ENCODE results near the gene MGST2.

The MGST2 gene

GRCh38 chr4:139658586-139659382 is 6.8 kb upstream of the MGST2 start:
- H3K4me1 ChIP-seq (ENCODE audit: insufficient read depth, low read length, poor library complexity, severe bottlenecking) = peaks cover 36% of the 10 kb centered on the region
- no peaks in the 10 kb centered on the region for H3K9me3 ChIP-seq (ENCODE audit: insufficient read depth, low read depth, low read length)
- no peak for TF ChIP-seq CTCF (conservative IDR thresholded peaks at IDR 0.05; ENCODE audit: low read length)
- TF ChIP-seq EZH2phosphoT487 (IDR thresholded peaks at IDR 0.05; ENCODE audit: borderline replicate concordance) = no peak
- peak overlapping the region; percentile 68 for H3K4me3 ChIP-seq (ENCODE audit: low read length, poor library complexity, severe bottlenecking)
- H3K9me2 ChIP-seq (replicated peaks; ENCODE audit: low read depth, low read length) = no peaks in the 10 kb centered on the region
- no peaks in the 10 kb centered on the region for H4K20me1 ChIP-seq (ENCODE audit: insufficient read depth, low read length, poor library complexity, severe bottlenecking)
- no peaks in the 10 kb centered on the region; the same call in 1 of the 2 replicates for H3K79me2 ChIP-seq (ENCODE audit: insufficient read depth, low read length)
- H3K9ac ChIP-seq (ENCODE audit: low read depth, low read length, poor library complexity, severe bottlenecking) = peak overlapping the region; percentile 63
- peak overlapping the region; percentile 89 for H3K4me2 ChIP-seq (ENCODE audit: low read depth, low read length, poor library complexity, severe bottlenecking)
- no peak overlapping the region for H2AFZ ChIP-seq (ENCODE audit: low read length)
- H3K36me3 ChIP-seq (ENCODE audit: insufficient read depth, low read length) = no peaks in the 10 kb centered on the region
- no peaks in the 10 kb centered on the region for H3K27me3 ChIP-seq (ENCODE audit: insufficient read depth, low read length, poor library complexity, severe bottlenecking)
- no peaks in the 10 kb centered on the region for H3F3A ChIP-seq (ENCODE audit: low read depth)

- no peak overlapping the region for H3K9ac ChIP-seq (ENCODE audit: low read depth, low read length, poor library complexity, severe bottlenecking)
- H3K36me3 ChIP-seq (ENCODE audit: insufficient read depth, low read length) = no peaks in the 10 kb centered on the region
- H3K4me2 ChIP-seq (ENCODE audit: low read depth, low read length, poor library complexity, severe bottlenecking) = no peak overlapping the region
- no peak overlapping the region for H3K4me3 ChIP-seq (ENCODE audit: low read length, poor library complexity, severe bottlenecking)
- peaks cover 1% of the 10 kb centered on the region; the same call in 1 of the 2 replicates for H3K79me2 ChIP-seq (ENCODE audit: insufficient read depth, low read length)
- H3K4me1 ChIP-seq (ENCODE audit: insufficient read depth, low read length, poor library complexity, severe bottlenecking) = peaks cover 42% of the 10 kb centered on the region
- TF ChIP-seq CTCF (conservative IDR thresholded peaks at IDR 0.05; ENCODE audit: low read length) (no peak), EZH2phosphoT487 (IDR thresholded peaks at IDR 0.05; ENCODE audit: borderline replicate concordance) (no peak)
- H3K27me3 ChIP-seq (ENCODE audit: insufficient read depth, low read length, poor library complexity, severe bottlenecking) = no peaks in the 10 kb centered on the region
- H3K9me3 ChIP-seq (ENCODE audit: insufficient read depth, low read depth, low read length) = no peaks in the 10 kb centered on the region
- H4K20me1 ChIP-seq (ENCODE audit: insufficient read depth, low read length, poor library complexity, severe bottlenecking) = no peaks in the 10 kb centered on the region
- no peak overlapping the region for H2AFZ ChIP-seq (ENCODE audit: low read length)
- H3K9me2 ChIP-seq (replicated peaks; ENCODE audit: low read depth, low read length) = no peaks in the 10 kb centered on the region
- H3F3A ChIP-seq (ENCODE audit: low read depth) = no peaks in the 10 kb centered on the region
Measured at GRCh38 chr4:139659735-139660424, 5.7 kb upstream of the MGST2 start.

- Histone ChIP-seq H3K79me2 (ENCODE audit: insufficient read depth, low read length) (peaks cover 7% of the 10 kb centered on the region; the same call in 1 of the 2 replicates), H3K4me3 (ENCODE audit: low read length, poor library complexity, severe bottlenecking) (peak overlapping the region; percentile 25), H3K36me3 (ENCODE audit: insufficient read depth, low read length) (no peaks in the 10 kb centered on the region), H4K20me1 (ENCODE audit: insufficient read depth, low read length, poor library complexity, severe bottlenecking) (no peaks in the 10 kb centered on the region), H3K9me3 (ENCODE audit: insufficient read depth, low read depth, low read length) (no peaks in the 10 kb centered on the region), H3K9me2 (replicated peaks; ENCODE audit: low read depth, low read length) (no peaks in the 10 kb centered on the region), H2AFZ (ENCODE audit: low read length) (peak overlapping the region; percentile 68), H3K4me2 (ENCODE audit: low read depth, low read length, poor library complexity, severe bottlenecking) (peak overlapping the region; percentile 34), H3K27me3 (ENCODE audit: insufficient read depth, low read length, poor library complexity, severe bottlenecking) (no peaks in the 10 kb centered on the region), H3F3A (ENCODE audit: low read depth) (no peaks in the 10 kb centered on the region), H3K4me1 (ENCODE audit: insufficient read depth, low read length, poor library complexity, severe bottlenecking) (peaks cover 49% of the 10 kb centered on the region), H3K9ac (ENCODE audit: low read depth, low read length, poor library complexity, severe bottlenecking) (peak overlapping the region; percentile 15)
- no peak for TF ChIP-seq EZH2phosphoT487 (IDR thresholded peaks at IDR 0.05; ENCODE audit: borderline replicate concordance)
Measured at GRCh38 chr4:139660568-139661043, 5.0 kb upstream of the MGST2 start.
